HG02981 (cell line): ENCODE measurements around the gene CYB5RL.
"Not testable (repeated sequence)": the region's sequence is repeated elsewhere in the genome, so short reads cannot be mapped to it uniquely, and the experiment has no call there.

Source experiments
- ATAC-seq: cut with Tn5 transposase; IDR thresholded peaks from one replicate; pipeline ENCODE4 v1.9.1; 2021; ENCODE audit warnings: mild to moderate bottlenecking, moderate library complexity; ENCODE audit not compliant: unreplicated experiment

CYB5RL gene

GRCh38 chr1:54227091-54227602 is 27.3 kb upstream of the CYB5RL start:
- ATAC-seq: no peak

GRCh38 chr1:54225986-54226559 is 26.2 kb upstream of the CYB5RL start:
- no peak for ATAC-seq

GRCh38 chr1:54225378-54225777 is 25.5 kb upstream of the CYB5RL start:
- ATAC-seq: no peak

- no peak for ATAC-seq
Observed at GRCh38 chr1:54224233-54224632, 24.4 kb upstream of the CYB5RL start.

- no peak for ATAC-seq
Observed at GRCh38 chr1:54223441-54224202, 23.8 kb upstream of the CYB5RL start.

GRCh38 chr1:54222711-54223110 is 22.9 kb upstream of the CYB5RL start:
- ATAC-seq: no peak

- no peak for ATAC-seq
Observed at GRCh38 chr1:54221867-54222484, 22.1 kb upstream of the CYB5RL start.

- ATAC-seq: no peak
Observed at GRCh38 chr1:54221113-54221834, 21.4 kb upstream of the CYB5RL start.

GRCh38 chr1:54220004-54220811 is 20.4 kb upstream of the CYB5RL start:
- no peak for ATAC-seq

- ATAC-seq: no peak
Observed at GRCh38 chr1:54219688-54220003, 19.8 kb upstream of the CYB5RL start.

- no peak for ATAC-seq
Observed at GRCh38 chr1:54218883-54219687, 19.3 kb upstream of the CYB5RL start.

GRCh38 chr1:54215523-54215922 is 15.7 kb upstream of the CYB5RL start:
- ATAC-seq: no peak

- no peak for ATAC-seq
Observed at GRCh38 chr1:54212872-54213271, 13.0 kb upstream of the CYB5RL start.

GRCh38 chr1:54207896-54208295 is 8.1 kb upstream of the CYB5RL start:
- not testable (repeated sequence) for ATAC-seq

GRCh38 chr1:54207287-54207686 is 7.5 kb upstream of the CYB5RL start:
- no peak for ATAC-seq

- no peak for ATAC-seq
Observed at GRCh38 chr1:54204199-54204598, 4.4 kb upstream of the CYB5RL start.

GRCh38 chr1:54200519-54200997 is 728 bp upstream of the CYB5RL start:
- ATAC-seq: no peak

- no peak for ATAC-seq
Observed at GRCh38 chr1:54199151-54199764, 572 bp downstream of the CYB5RL start.

- no peak for ATAC-seq
Observed at GRCh38 chr1:54193453-54193852, 6.4 kb downstream of the CYB5RL start.
